KOPT-K1 (cell line): ENCODE measurements around the gene HIBCH.
"Not testable (repeated sequence)": the region's sequence is repeated elsewhere in the genome, so short reads cannot be mapped to it uniquely, and the experiment has no call there.

Experiments used
- H3K27ac ChIP-seq: fragments of 200-600 bp; sonication (generic); 2 replicates; pipeline ENCODE4 v1.5.1; 2016; ENCODE audit warnings: antibody characterized with exemption, mild to moderate bottlenecking, low read depth, low read length; ENCODE audit not compliant: poor library complexity, severe bottlenecking
- H3K36me3 ChIP-seq: fragments of 200-600 bp; sonication (generic); 2 replicates; pipeline ENCODE4 v1.5.1; 2017; ENCODE audit warnings: antibody characterized with exemption, mild to moderate bottlenecking, low read length, moderate library complexity; ENCODE audit not compliant: insufficient read depth
- H3K9me3 ChIP-seq: fragments of 200-600 bp; sonication (generic); 2 replicates; pipeline ENCODE4 v1.5.1; 2017; ENCODE audit warnings: antibody characterized with exemption, low read length, mild to moderate bottlenecking; ENCODE audit not compliant: insufficient read depth, poor library complexity, severe bottlenecking

Gene HIBCH

GRCh38 chr2:190333395-190333794 lies 13.8 kb upstream of the HIBCH start:
- H3K27ac ChIP-seq: no peak overlapping the region
- H3K9me3 ChIP-seq: no peaks in the 10 kb centered on the region
- no peaks in the 10 kb centered on the region for H3K36me3 ChIP-seq

GRCh38 chr2:190328573-190329147 lies 9.0 kb upstream of the HIBCH start:
- Histone ChIP-seq H3K27ac (no peak overlapping the region), H3K36me3 (no peaks in the 10 kb centered on the region), H3K9me3 (no peaks in the 10 kb centered on the region)

- Histone ChIP-seq H3K9me3 (no peaks in the 10 kb centered on the region), H3K36me3 (no peaks in the 10 kb centered on the region), H3K27ac (no peak overlapping the region)
These were observed 8.4 kb upstream of the HIBCH start for GRCh38 chr2:190327867-190328572.

GRCh38 chr2:190325588-190325987 lies 6.0 kb upstream of the HIBCH start:
- no peaks in the 10 kb centered on the region for H3K9me3 ChIP-seq
- no peaks in the 10 kb centered on the region for H3K36me3 ChIP-seq
- no peak overlapping the region for H3K27ac ChIP-seq

GRCh38 chr2:190323406-190323805 lies 3.8 kb upstream of the HIBCH start:
- Histone ChIP-seq H3K27ac (no peak overlapping the region), H3K9me3 (no peaks in the 10 kb centered on the region), H3K36me3 (no peaks in the 10 kb centered on the region)

- H3K9me3 ChIP-seq: no peaks in the 10 kb centered on the region
- H3K36me3 ChIP-seq: no peaks in the 10 kb centered on the region
- H3K27ac ChIP-seq: peak overlapping the region; percentile 57
These were observed 1.1 kb upstream of the HIBCH start for GRCh38 chr2:190320696-190321095.

GRCh38 chr2:190318931-190319554 lies 583 bp downstream of the HIBCH start:
- H3K9me3 ChIP-seq: no peaks in the 10 kb centered on the region
- no peaks in the 10 kb centered on the region for H3K36me3 ChIP-seq
- peak overlapping the region; percentile 57 for H3K27ac ChIP-seq

- H3K36me3 ChIP-seq: no peaks in the 10 kb centered on the region
- H3K27ac ChIP-seq: peak overlapping the region; percentile 57
These were observed 1.1 kb downstream of the HIBCH start for GRCh38 chr2:190318514-190318913.

GRCh38 chr2:190315273-190315672 lies 4.4 kb downstream of the HIBCH start:
- no peak overlapping the region for H3K27ac ChIP-seq
- peaks cover 6% of the 10 kb centered on the region for H3K36me3 ChIP-seq
- H3K9me3 ChIP-seq: no peaks in the 10 kb centered on the region

More at GRCh38 chr2:190318514-190318913, 1.1 kb downstream of the HIBCH start:
- no peaks in the 10 kb centered on the region for H3K9me3 ChIP-seq

- peaks cover 19% of the 10 kb centered on the region for H3K36me3 ChIP-seq
- H3K9me3 ChIP-seq: no peaks in the 10 kb centered on the region
- H3K27ac ChIP-seq: no peak overlapping the region
These were observed 5.7 kb downstream of the HIBCH start for GRCh38 chr2:190313880-190314279.

GRCh38 chr2:190312635-190313025 lies 7.0 kb downstream of the HIBCH start:
- H3K36me3 ChIP-seq: peaks cover 30% of the 10 kb centered on the region
- not testable (repeated sequence) for H3K9me3 ChIP-seq, H3K27ac ChIP-seq

- H3K27ac ChIP-seq: no peak overlapping the region
- H3K36me3 ChIP-seq: peaks cover 30% of the 10 kb centered on the region
- H3K9me3 ChIP-seq: no peaks in the 10 kb centered on the region
These were observed 7.6 kb downstream of the HIBCH start for GRCh38 chr2:190311893-190312634.

GRCh38 chr2:190308031-190308430 lies 11.6 kb downstream of the HIBCH start:
- Histone ChIP-seq H3K9me3 (no peaks in the 10 kb centered on the region), H3K27ac (no peak overlapping the region), H3K36me3 (peaks cover 36% of the 10 kb centered on the region)

GRCh38 chr2:190304404-190304803 lies 15.2 kb downstream of the HIBCH start:
- H3K9me3 ChIP-seq: peaks cover 7% of the 10 kb centered on the region
- no peak overlapping the region for H3K27ac ChIP-seq
- peaks cover 37% of the 10 kb centered on the region; the same call in 1 of the 2 replicates for H3K36me3 ChIP-seq

- H3K9me3 ChIP-seq: peaks cover 7% of the 10 kb centered on the region
- peaks cover 31% of the 10 kb centered on the region; the same call in 1 of the 2 replicates for H3K36me3 ChIP-seq
- H3K27ac ChIP-seq: no peak overlapping the region
These were observed 16.0 kb downstream of the HIBCH start for GRCh38 chr2:190303647-190304046.
